Endometrial microvascular endothelial cells (primary cell): ENCODE results near the gene PTDSS2. TPM values are rescaled to one million over a fixed set of nuclear protein-coding genes. Genes with fewer than 3 reads are reported as not detected.
"Not testable (repeated sequence)": the region's sequence is repeated elsewhere in the genome, so short reads cannot be mapped to it uniquely, and the experiment has no call there.

ENCODE experiments used
- in situ Hi-C: cut with HindIII; loops from 2 replicates; pipeline ENCODE4 v1.10.0; 2017; ENCODE audit warnings: low sequenced_read_pairs, low pct_unique_long_range_greater_than_20kb; ENCODE audit errors: inconsistent ontology term
- total RNA-seq: library from RNA; depleted of rRNA; stranded (reverse); fragments of >200 nt; gene quantifications from one replicate; pipeline ENCODE4 v1.2.3, GENCODE V29; 2015; ENCODE audit errors: inconsistent ontology term

The PTDSS2 gene
- total RNA-seq, 1 donor from 2014 or later, result 43.1 TPM

DNA sequence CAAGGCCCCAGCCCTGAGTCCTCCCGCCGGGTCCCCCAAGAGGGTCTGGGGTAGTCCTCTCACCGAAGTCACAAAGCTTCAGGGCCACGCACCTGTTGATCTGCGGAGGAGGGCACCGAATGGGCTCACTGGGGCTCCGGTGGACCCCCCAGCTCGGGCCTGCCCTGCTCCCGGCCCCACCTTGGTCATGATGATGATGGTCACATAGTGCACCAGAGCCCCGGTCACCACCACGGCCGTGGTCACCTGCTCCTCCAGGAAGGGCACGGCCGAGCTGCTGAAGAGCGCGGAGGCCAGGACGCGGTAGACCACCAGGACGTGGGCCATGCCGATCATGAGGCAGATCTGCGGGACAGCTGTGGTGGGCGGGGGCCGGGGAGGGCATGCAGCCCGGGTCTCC is 21.8 kb upstream of the PTDSS2 start:
- in situ Hi-C loops, result no loop called here

DNA sequence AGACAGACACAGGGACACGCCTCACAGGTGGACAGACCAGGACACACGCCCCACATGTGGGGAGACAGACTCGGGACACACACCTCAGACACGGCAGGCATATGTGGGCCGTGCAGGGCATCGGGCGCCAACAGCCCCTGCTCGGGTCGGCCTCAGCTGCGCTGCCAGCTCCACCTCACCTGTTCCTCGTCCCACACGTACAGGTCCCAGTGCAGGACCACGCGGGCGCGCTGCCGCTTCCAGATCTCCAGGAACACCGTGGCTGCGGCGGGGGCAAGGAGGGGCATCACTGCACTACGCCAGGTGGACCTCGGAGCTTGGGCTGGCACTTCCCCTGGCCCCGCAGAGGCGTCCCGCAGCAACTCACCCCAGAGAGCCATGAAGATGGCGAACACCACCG is 20.7 kb upstream of the PTDSS2 start:
- in situ Hi-C loops, result no loop called here

DNA sequence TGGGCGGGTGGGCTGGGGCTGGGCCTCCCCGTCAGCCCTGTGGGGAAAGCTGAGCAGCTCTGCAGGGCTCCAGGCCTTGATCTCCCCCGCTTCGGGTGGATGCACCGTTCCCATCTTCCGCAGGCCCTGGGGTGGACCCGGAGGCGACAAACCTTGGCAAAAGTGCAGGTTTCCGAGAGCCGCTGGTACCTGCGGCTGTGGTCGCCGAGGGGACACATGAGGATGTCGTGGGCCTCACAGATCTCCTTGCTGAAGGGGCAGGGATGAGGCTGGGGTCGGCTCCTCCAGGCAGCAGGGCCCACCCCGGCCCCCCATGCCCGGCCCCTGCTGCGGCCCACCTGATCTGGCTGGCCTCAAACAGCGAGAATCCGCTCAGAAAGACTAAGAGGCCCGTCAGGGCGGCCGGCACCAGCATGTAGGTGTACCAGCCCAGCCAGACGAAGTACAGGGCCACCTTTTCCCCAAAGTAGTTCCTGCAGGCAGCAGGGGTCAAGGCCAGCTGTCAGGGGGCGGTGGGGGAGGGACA is 20.1 kb upstream of the PTDSS2 start:
- in situ Hi-C loops, result no loop called here

DNA sequence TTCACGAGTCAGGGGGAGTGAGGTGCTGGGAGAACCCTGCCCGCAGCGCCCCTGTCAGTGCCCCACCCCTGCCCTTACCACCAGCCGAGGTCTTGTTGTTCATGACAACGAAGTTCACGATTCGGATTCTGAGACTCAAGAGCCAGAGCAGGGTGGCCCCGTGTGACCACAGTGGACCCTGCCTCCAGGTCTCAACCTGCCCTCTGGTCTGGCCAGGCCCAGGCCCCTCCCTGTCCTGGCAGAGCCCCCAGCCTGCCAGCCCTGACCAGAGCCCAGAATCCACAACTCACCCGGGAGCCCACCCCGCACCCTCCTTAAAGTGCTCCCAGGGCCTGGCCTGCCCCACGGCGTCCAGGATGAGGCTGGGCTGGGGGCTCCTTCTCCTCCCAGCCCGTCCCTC is 18.2 kb upstream of the PTDSS2 start:
- in situ Hi-C loops, result no loop called here

- in situ Hi-C loops, result no loop called here
Observed at GRCh38 chr11:432501-433100, 17.5 kb upstream of the PTDSS2 start.

- in situ Hi-C loops, result no loop called here
Observed at GRCh38 chr11:433111-433510, 17.0 kb upstream of the PTDSS2 start.

DNA sequence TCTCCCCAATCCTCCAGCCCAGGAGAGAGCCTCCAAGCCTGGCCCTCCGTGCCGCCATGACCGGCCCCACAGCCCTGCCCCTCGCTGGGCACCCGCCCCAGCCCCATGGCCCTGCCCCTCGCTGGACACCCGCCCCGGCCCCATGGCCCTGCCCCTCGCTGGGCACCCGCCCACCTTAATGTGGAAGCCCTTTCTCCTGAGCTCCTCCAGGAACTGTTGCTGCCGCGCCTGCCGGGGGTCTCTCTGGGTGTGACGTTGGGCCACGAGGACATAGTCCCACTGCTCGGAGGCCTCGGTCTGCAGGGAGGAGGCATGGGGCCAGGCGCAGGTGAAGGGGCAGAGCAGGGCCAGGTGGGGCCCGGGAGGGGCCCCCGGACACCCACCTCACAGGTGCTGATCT is 16.4 kb upstream of the PTDSS2 start:
- in situ Hi-C loops, result no loop called here

DNA sequence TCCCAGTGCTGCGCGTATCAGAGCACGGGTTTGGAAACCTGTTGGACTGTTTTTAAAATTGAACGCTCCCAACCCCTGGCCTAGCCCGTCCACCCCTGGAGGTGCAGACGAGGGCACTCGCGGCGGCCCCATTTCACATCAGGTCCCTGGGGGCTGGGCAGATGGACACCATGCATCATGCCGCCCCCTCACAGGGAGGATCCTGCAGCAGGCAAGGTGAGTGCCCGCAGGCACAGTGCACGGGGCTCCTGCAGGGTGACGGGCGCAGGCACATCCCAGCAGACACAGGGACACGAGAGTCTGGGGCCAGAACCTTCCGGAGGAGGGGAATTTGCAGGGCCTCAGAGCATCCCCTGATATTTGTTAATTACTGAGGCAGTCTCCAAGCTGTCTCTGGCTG is 15.6 kb upstream of the PTDSS2 start:
- in situ Hi-C loops, result no loop called here

DNA sequence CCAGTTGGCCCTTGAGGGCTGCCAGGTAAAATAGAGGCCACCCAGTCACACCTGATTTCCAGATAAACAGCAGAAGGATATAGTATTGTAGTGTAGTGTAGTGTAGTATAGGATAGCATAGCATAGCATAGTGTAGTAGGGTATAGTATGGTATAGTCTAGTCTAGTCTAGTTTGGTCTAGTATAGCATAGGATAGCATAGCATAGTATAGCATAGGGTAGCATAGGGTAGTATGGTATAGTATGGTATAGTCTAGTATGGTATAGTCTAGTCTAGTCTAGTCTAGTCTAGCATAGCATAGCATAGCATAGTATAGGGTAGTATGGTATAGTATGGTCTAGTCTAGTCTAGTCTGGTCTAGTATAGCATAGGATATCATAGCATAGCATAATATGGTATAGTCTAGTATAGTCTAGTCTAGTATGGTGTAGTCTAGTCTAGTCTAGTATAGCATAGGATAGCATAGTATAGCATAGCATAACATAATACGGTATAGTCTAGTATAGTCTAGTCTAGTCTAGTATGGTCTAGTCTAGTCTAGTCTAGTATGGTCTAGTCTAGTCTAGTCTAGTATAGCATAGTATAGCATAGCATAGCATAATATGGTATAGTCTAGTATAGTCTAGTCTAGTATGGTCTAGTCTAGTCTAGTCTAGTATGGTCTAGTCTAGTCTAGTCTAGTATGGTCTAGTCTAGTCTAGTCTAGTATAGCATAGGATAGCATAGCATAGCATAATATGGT is 14.9 kb upstream of the PTDSS2 start:
- in situ Hi-C loops, result not testable (repeated sequence)

DNA sequence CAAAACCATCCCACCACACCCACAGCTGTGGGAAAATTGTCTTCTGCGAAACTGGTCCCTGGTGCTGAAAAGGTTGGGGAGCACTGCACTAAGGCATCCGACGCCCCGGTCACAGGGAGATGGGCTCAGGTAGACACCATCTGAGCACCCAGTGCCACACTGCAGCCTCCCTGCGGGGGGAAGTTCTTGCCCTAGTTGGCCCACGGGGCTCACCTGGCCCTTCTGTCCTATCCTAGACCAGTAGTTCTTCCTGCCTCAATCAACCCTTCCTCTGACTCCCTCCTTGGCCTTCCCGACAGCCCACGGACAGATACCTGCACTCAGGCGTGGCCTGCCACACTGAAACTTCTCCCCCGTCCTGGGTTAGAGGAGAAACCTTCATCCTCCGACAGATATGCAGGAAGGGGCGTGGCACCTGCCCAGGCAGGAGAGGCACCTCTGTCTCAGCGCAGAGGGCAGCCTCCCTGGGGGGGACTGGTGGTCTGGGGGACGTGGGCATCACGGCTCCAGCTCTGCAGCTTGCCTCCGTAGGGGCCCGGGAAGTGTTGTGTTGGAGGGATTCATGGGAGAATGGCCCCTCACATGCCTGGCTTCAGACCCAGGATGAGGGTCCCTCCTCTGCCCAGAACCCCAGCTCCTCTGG is 12.7 kb upstream of the PTDSS2 start:
- in situ Hi-C loops, result no loop called here

- in situ Hi-C loops, result no loop called here
Observed at GRCh38 chr11:438101-438844, 11.8 kb upstream of the PTDSS2 start.

DNA sequence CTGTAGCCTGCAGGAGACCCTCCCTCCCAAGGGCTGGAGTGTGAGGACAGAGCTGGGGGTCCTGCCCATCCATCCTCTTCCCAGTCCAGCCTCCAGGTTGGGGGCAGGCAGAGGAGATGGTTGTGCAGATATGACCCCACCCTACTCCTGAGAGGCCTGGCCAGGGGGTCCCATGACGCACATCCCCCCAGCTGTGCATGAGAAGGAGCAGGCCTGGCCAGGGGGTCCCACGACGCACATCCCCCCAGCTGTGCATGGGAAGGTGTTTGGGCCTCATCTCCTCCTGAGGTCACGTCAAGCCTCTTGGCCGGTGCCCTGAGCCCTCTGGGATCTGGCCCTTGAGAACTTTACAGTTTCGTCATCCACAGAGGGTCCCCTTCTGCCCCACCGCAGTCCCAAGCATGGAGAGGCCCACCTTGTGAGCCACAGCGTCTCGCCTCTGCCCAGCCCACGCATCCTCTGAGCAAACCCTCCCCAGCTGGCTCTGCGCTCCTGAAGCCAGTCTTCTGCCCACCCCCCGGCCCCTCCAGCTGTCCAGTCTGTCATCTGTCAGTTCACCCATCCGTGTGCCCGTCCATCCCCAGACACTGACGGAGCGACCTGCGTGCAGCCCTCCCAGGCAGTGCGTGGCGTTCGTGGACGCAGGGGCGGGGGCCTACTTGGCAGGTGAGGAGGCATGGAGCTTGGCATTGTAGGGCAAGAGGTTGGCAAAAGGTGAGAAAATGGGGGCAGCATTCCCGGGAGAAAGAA is 10.6 kb upstream of the PTDSS2 start:
- in situ Hi-C loops, result no loop called here

DNA sequence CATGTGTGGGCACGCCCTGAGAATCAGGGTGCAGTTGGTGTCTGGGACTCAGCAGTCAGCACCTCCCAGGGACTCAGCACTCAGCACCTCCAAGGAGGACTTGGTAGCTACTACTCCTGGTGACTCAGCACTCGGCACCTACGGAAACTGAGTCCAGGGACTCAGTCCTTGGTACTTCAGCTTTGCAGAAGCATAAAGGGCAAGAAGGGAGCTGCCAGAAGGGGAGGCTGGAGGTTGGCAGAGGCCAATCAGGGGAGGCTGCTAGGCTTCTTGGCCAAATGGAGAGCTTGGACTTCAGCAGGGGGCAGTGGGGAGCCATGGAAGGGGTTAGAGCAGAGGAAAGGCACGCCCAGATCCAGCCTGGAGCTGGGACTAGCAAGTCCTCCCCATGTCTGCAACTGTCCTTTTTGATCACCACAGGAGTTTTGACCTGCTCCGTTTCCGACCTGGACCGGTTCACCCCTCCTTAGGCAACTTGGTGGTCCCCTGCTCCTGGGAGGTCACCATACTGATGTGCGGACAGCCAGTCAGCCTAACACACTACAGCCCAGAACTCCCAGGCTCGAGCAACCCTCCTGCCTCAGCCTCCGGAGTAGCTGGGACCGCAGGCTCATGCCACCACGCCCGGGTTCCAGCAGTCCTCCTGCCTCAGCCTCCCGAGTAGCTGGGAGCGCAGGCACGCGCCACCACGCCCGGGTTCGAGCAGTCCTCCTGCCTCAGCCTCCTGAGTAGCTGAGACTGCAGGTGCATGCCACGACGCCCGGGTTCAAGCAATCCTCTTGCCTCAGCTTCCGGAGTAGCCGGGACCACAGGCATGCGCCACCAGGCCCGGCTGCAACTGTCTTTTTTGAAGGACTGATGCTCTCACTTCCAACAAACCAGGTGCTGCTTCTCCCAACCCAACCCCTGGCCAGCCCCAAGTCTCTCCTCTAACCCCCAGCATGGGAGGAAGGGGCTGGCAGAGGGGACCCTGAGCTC is 9.7 kb upstream of the PTDSS2 start:
- in situ Hi-C loops, result no loop called here

DNA sequence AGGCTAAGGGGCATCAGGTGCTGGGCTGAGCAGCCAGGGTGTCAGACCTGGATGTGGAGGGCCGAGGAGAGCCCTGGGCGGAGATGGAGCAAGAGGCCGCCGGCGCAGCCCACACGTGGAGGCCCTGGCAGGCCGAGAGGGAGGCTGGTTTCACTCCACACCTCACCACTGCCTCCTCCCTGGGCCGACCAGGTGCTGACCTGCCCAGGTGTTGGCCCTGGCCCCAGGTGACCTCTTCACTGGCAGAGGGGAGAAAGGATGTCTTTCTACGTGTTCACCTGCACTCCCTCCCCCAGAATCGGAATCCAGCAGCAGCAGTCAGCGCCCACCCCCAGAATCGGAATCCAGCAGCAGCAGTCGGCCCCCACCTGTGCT is 9.0 kb upstream of the PTDSS2 start:
- in situ Hi-C loops, result no loop called here

GRCh38 chr11:441418-442274 is 8.4 kb upstream of the PTDSS2 start, which contains the start of gene ANO9:
TSS of gene ANO9 (minus strand) at chr11:442011. CDS start at chr11:441926, 85 bp downstream.
- in situ Hi-C loops, result no loop called here

DNA sequence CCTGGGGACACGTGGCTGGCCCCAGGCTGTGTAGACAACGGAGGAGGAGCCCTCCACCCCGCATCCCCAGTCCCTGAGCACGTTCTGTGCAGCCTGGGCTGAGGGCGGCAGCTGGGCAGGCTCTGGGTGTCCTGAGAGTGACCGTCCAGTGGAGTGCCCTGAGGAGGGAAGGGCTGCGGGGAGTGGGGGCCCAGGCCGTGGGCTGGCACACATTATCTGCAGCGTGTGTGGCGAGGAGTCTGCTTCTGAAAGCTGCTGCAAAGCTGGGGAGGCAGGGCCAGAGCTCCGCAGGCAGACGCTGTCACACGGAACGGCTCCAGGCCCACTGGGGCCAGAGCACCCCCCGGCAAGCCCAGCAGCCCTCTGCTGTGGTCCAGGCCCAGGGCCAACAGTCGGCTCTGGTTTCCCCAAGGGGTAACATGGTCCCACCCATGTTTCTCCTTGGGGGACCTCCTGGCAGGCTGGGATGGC is 7.4 kb upstream of the PTDSS2 start:
- in situ Hi-C loops, result no loop called here
